ENCODE measurements around the gene TNFRSF13B.
"Not testable (repeated sequence)": the region's sequence is repeated elsewhere in the genome, so short reads cannot be mapped to it uniquely, and the experiment has no call there.

The TNFRSF13B gene

DNA sequence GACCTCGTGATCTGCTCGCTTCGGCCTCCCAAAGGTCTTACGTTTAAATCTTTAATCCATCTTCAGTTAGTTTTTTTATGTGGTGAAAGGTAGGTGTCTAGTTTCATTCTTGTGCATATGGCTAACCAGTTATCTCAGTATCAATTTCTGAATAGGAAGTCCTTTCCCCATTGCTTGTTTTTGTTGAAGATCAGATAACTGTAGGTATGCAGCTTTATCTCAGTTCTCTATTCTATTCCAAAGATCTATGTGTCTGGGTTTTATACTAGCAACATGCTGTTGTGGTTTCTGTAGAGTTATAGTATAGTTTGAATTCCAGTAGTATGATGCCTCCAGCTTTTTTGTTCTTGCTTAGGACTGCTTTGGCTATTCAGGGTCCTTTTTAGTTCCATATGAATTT lies 65.2 kb downstream of the TNFRSF13B start:
- no peak for DNase-seq

DNA sequence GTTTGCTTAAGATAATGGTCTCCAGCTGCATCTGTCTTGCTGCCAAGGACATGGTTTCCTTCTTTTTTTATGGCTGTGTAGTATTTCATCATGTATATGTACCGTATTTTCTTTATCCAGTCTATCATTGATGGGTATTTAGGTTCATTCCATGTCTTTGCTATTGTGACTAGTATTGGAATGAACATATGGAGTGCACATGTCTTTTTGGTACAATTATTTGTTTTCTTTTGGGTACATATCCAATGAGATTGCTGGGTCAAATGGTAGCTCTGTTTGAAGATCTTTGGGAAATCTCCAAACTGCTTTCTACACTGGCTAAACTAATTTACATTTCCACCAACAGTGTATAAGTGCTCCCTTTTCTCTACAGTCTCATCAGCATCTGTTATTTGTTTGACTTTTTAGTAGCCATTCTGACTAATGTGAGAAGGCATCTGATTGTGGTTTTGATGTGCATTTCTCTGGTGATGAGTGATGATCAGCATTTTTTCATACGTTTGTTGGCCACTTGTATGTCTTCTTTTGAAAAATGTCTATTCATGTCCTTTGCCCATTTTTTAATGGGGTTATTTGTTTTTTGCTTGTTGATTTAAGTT lies 66.2 kb downstream of the TNFRSF13B start:
- no peak for DNase-seq

GRCh38 chr17:16903070-16903469 lies 68.8 kb downstream of the TNFRSF13B start:
- not testable (repeated sequence) for DNase-seq

GRCh38 chr17:16900288-16900882 lies 71.5 kb downstream of the TNFRSF13B start:
- no peak for DNase-seq

DNA sequence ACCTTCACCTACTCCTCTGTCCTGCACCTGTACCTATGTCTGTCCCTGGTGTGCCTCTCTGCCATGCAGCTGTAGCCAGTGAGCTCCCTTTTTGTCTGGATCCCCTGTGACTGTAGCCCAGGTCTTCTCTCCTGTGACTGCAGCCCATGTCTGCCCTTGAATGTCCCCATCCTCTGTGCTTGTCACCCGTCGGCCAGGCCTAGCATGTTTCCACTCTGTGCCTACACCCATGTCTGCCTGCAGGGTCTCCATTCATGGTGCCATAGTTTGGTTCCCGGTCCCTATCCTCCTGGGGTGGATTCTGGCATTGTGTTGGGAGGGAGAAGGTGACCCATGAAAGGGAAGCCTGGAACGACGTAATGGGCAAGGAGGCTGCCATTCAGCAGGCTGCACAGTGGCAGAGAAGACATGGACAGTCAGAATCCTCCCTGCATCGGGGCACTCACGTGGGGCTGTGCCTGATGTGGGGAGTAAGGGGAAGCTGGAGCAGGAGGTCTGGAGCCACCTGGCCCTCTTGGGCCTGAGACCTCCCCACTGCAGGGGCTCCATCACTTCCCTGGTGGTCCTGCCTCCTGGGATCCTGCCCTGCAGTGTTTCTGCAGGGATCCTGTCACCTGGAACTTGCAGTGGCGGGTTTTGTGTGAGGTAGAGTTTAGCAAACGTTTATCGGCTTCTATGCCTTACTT lies 74.6 kb downstream of the TNFRSF13B start:
- DNase-seq: not testable (repeated sequence)

DNA sequence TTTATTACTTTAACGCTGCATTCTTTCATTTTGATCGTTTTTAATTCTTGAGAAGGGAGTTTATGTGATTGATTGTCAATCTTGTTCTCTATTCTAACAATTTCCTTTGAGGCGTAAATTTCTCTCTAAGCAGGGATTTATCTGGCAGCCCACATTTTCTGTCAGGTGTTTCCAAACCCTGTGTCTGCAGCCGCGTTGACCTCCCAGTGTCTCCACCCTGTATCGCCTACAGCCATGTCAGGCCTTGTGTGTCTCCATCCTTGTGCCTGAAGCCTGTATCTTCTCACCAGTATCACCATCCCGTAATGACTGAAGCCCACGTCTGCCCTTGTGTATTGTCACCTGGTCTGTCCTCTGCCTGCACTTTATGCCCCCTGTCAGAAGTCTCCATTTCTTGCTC lies 75.7 kb downstream of the TNFRSF13B start:
- not testable (repeated sequence) for DNase-seq

DNA sequence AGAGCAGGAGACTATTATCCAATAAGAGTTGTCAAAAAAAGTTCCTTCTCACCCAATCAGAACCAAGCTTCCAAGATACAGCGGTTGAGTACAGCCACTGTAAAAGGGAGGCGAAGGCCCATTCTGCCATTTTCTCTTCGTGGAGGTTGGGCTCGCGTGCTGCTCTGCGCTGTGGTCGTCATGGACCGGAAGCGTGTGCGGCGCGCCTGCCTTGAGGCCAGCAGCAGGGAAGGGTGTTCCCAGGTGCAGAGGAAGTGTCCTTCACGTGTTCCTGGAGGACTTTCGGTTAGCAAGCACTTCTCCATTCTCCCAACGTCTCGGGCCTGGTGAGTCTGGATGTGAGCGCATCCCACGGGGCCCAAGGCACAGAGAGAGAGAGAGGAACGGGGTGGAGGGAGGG lies 78.4 kb downstream of the TNFRSF13B start:
- DNase-seq: not testable (repeated sequence)

DNA sequence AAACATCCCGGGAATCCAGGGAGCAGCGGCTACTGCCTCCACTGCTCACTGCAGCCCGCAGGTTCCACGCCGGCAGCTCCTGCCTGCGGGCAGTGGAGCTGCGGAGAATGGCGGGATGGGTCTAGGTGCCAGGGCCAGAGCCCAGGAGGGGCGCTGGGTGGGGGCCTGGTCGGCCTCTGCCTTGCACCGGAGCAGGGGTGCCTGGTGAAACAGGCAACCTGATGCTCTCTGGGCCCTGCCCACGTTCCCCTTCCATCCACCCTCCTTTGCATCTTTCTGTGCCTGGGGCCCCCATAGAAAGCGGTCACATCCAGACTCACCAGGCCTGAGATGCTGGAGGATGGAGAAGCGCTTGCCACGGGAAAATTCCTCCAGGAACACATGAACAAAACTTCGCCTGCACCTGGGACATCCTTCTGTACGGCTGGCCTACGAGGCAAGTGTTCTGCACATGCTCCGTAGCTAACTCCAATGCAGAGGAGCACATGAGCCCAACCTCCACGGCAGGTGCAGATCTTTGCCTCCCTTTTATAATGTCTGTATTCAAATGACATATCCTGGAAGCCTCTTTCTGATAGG lies 79.0 kb downstream of the TNFRSF13B start:
- not testable (repeated sequence) for DNase-seq

DNA sequence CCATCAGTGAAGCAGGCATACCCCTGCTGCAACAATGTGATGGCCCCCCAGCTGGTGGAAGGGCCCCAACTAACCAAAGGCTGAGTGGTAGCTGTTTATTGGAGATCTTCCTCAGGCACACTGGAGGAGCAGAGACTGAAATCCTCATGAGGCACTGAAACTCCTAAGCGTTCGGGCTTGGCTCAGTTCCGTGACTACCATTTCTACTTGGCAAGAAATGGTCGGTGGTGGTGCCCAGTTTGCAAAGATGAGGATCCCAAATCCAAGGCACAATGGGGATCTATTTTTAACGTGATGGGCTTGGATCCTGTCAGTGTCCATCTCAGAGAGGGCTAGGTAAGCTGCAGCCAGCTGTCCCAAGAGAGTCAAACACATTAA lies 82.8 kb downstream of the TNFRSF13B start:
- no peak for DNase-seq

Data from NCI-H510A (cell line).